Sigmoid colon (tissue), 7 donors: ENCODE data around the gene NUDT1. TPM values are rescaled to one million over a fixed set of nuclear protein-coding genes. Genes with fewer than 3 reads are reported as not detected.

Experiments used
- DNase-seq: peaks from one replicate; pipeline ENCODE4 v3.0.0-alpha.2; 2019
- H3K27ac ChIP-seq, 4 donors: fragments of 200-600 bp; sonication (generic); one replicate each; pipeline ENCODE4 v1.5.1; 2016 to 2019; ENCODE audit warnings: mild to moderate bottlenecking in 1 of 4
- H3K27me3 ChIP-seq, 3 donors: fragments of 200-600 bp; sonication (generic); one replicate each; pipeline ENCODE4 v1.5.1; 2019; ENCODE audit warnings: mild to moderate bottlenecking in 1 of 3
- H3K36me3 ChIP-seq, 4 donors: fragments of 200-600 bp; sonication (generic); one replicate each; pipeline ENCODE4 v1.5.1; 2016 to 2019
- H3K4me1 ChIP-seq, 4 donors: fragments of 200-600 bp; sonication (generic); one replicate each; pipeline ENCODE4 v1.5.1; 2017 to 2019
- H3K4me3 ChIP-seq, 4 donors: fragments of 200-600 bp; sonication (generic); one replicate each; pipeline ENCODE4 v1.5.1; 2017 to 2019; ENCODE audit warnings: mild to moderate bottlenecking in 2 of 4, moderate library complexity in 1 of 4
- H3K9me3 ChIP-seq, 4 donors: fragments of 200-600 bp in 3 of 4; sonication (generic) in 3 of 4; one replicate each; pipeline versions ENCODE4 v1.5.1 to v1.6.1; 2013 to 2019
- CTCF ChIP-seq, 4 experiments: fragments of 450-650 bp in 3 of 4; fragments of 200-600 bp in 1 of 4; IDR thresholded peaks; one replicate each; pipeline ENCODE4 v1.5.1; 2016 to 2019; ENCODE audit warnings: antibody characterized with exemption in 4 of 4, mild to moderate bottlenecking in 3 of 4, moderate library complexity in 2 of 4
- EP300 ChIP-seq, 4 donors: sonication (generic); formaldehyde crosslinking; IDR thresholded peaks; one replicate each; pipeline ENCODE4 v1.6.1; 2017; ENCODE audit warnings: antibody characterized with exemption in 4 of 4
- POLR2A ChIP-seq, 2 donors: fragments of 450-650 bp; IDR thresholded peaks; one replicate each; pipeline ENCODE4 v1.6.1; 2016; ENCODE audit warnings: antibody characterized with exemption in 2 of 2, mild to moderate bottlenecking in 2 of 2, moderate library complexity in 2 of 2
- POLR2AphosphoS5 ChIP-seq, 4 donors: sonication (generic); formaldehyde crosslinking; IDR thresholded peaks; one replicate each; pipeline ENCODE4 v1.6.1; 2017; ENCODE audit warnings: antibody characterized with exemption in 4 of 4
- WGBS, 2 donors: extraction: QIAGEN DNeasy Blood & Tissue Kit; methylation state at CpG; one replicate each; pipeline ENCODE4 v1.1.7; 2013; 5-methylcytosine and 5-hydroxymethylcytosine counted together
- intact Hi-C: fragments of 100-400 bp; cut with DNase I; formaldehyde crosslinking; loops from one replicate; pipeline ENCODE4 v1.15.1; 2023
- polyA plus RNA-seq, 3 donors: library from polyadenylated mRNA; stranded (reverse); fragments of 200-250 nt; gene quantifications; one replicate each; pipeline ENCODE4 v1.2.3, GENCODE V29; 2013
- total RNA-seq, 4 donors: library from RNA; depleted of rRNA; stranded (reverse); fragments of >200 nt; gene quantifications; one replicate each; pipeline ENCODE4 v1.1.0, GENCODE V29; 2016
- donor health status: healthy with polysubstance abuse.
- donor health status: Bipolar disorder and iron deficiency.
- donor health status: healthy.

Gene NUDT1
- total and polyA plus RNA-seq, 7 donors, result 13.3 to 46.9 (median 27.0) TPM

DNA sequence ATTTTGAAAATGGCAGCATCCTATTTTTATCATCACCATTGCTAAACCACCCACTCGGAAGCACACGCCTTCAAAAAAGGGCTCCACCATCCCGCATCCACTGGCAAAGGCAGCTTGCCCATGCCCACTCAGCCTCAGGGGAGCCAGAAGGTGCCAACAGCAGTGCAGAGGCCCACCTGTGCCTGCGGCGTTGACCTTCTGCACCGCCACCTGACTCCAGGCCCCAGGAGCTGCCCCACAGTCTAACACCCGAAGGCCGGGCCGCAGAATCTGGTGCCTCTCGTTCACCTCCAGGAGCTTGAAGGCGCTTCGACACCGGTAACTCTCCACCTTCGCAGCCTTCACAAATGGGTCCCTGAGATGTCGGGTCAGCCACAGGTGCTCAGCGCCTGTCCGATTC, 2.8 kb upstream of the NUDT1 start:
- H3K27me3 ChIP-seq, result no peaks in the 10 kb centered on the region
- no peaks in the 10 kb centered on the region for H3K9me3 ChIP-seq
- peaks cover 0 to 21% (median 20%) of the 10 kb centered on the region in 4 donors for H3K4me1 ChIP-seq
- WGBS, 2 donors, result 97% methylated on average over 17 of the region's 17 CpGs
- DNase-seq, result no peak
- H3K27ac ChIP-seq, result no peak overlapping the region
- H3K36me3 ChIP-seq, result peaks cover 0 to 49% (median 20%) of the 10 kb centered on the region in 4 donors
- intact Hi-C loops, result no loop called here
- no peak for TF ChIP-seq EP300 (IDR thresholded peaks at IDR 0.05)
- no peak for TF ChIP-seq POLR2A (IDR thresholded peaks at IDR 0.05)
- TF ChIP-seq CTCF (IDR thresholded peaks at IDR 0.05), result no peak
- TF ChIP-seq POLR2AphosphoS5 (IDR thresholded peaks at IDR 0.05), result no peak
- no peak overlapping the region for H3K4me3 ChIP-seq

DNA sequence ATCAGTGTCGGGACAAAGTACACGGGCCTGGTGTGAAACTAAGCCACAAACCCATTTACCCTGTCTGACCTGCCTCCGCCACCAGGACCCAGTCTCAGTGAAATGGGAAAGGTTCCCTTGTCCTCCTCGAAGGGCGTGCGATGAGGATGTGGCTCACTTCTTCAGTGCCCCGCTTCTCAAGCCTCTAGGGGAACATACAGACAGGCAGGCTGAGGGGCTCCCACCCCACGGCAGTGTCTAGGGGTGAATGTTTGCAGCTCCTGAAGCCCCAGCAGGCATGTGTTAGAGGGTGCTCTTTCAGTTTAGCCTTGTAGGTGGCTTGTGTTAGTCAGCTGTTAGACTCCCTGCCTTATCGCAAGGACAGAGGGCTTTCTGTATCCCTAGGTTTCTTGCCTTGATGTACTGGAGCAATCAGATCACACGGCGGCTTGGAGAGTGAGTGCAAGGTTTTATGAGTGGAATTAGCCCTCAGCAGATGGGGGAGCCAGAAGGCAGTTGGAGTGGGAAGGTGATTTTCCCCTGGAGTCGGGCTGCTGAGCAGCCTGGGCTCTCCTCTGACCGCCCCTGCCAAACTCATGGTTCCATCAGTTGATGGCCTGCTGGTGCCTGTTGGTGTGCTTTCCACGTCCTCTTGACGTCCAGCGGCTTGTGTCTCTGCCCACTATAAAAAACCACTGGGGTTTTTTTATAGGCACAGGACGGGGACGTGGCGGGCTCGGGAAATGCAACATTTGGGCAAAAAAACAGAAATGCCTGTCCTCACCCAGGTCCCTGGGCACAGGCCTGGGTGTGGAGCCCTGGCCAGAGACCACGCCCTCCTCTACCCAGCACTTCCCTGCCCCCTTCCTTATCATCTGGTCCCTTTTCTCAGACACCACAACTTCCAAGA, 759 bp downstream of the NUDT1 start:
- peak overlapping the region; percentile 58 to 79 (median 76) for H3K27ac ChIP-seq
- no peaks in the 10 kb centered on the region for H3K9me3 ChIP-seq
- H3K36me3 ChIP-seq, result peaks cover 0 to 20% (median 10%) of the 10 kb centered on the region in 4 donors
- H3K27me3 ChIP-seq, result no peaks in the 10 kb centered on the region
- 5 to 22% methylated on average over 21 of the region's 21 CpGs for WGBS, 2 donors
- peak overlapping the region; percentile 92 to 93 (median 92) for H3K4me3 ChIP-seq
- H3K4me1 ChIP-seq, result peaks cover 0 to 21% (median 20%) of the 10 kb centered on the region in 4 donors
- DNase-seq, result no peak
- intact Hi-C loops, result loop anchor here (5.0 kb wide), 1 partner anchor 70 kb away; the partner anchor contains the start of gene SNX8
- TF ChIP-seq CTCF (IDR thresholded peaks at IDR 0.05) (peak in 1 of 4 experiments; percentile 25), POLR2A (IDR thresholded peaks at IDR 0.05) (no peak)

DNA sequence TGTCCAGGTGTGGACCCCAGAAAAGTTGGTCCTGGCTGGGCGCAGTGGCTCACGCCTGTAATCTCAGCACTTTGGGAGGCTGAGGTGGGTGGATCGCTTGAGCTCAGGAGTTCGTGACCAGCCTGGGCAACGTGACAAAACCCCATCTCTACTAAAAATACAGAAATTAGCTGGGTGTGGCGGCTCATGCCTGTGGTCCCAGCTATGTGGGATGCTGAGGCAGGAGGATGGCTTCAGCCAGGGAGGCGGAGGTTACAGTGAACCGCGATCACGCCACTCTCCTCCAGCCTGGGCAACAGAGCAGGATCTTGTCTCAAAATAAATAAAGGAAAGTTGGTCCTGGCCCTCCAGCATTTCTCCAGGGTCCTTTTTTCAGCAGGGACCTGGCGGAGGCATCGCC, 1.4 kb downstream of the NUDT1 start:
- peaks cover 0 to 21% (median 20%) of the 10 kb centered on the region in 4 donors for H3K4me1 ChIP-seq
- H3K36me3 ChIP-seq, result peaks cover 0 to 13% (median 3%) of the 10 kb centered on the region in 4 donors
- no peak for TF ChIP-seq EP300 (IDR thresholded peaks at IDR 0.05)
- no peak for TF ChIP-seq POLR2AphosphoS5 (IDR thresholded peaks at IDR 0.05)
- TF ChIP-seq CTCF (IDR thresholded peaks at IDR 0.05), result no peak
- TF ChIP-seq POLR2A (IDR thresholded peaks at IDR 0.05), result no peak
- H3K27me3 ChIP-seq, result no peaks in the 10 kb centered on the region
- WGBS, 2 donors, result 76 to 88% methylated on average over 12 of the region's 12 CpGs
- H3K27ac ChIP-seq, result no peak overlapping the region
- H3K4me3 ChIP-seq, result no peak overlapping the region
- intact Hi-C loops, result loop anchor here (5.0 kb wide), 1 partner anchor 69 kb away; the partner anchor contains the start of gene SNX8
- H3K9me3 ChIP-seq, result no peaks in the 10 kb centered on the region
- DNase-seq, result no peak

DNA sequence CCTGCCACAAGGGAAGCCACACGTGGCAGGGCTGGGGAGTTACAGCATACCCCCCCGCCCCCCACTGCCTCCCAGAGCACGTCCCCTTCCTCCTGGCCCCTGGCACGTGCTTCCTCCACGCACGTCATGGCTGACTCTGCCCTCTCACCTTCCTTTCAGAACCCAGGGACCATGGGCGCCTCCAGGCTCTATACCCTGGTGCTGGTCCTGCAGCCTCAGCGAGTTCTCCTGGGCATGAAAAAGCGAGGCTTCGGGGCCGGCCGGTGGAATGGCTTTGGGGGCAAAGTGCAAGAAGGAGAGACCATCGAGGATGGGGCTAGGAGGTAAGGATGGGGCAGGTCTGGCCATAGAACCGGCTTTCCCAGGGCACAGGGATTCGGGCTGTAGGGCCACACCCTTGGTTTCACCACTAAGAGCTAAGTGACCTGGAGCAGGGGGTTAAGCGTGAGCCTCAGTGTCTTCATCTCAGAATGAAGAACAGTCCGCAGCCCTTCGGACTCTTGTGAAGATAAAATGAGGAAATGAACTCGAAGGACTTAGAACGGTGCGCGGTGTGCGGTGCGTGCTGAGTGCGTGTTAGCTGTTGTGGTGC, 2.5 kb downstream of the NUDT1 start:
- TF ChIP-seq POLR2A (IDR thresholded peaks at IDR 0.05), result no peak
- Histone ChIP-seq H3K36me3 (peaks cover 0 to 2% (median 0%) of the 10 kb centered on the region in 4 donors), H3K27me3 (no peaks in the 10 kb centered on the region), H3K27ac (no peak overlapping the region), H3K9me3 (no peaks in the 10 kb centered on the region), H3K4me3 (no peak overlapping the region), H3K4me1 (peaks cover 0 to 21% (median 20%) of the 10 kb centered on the region in 4 donors)
- 82% methylated on average over 25 of the region's 25 CpGs for WGBS, 2 donors
- DNase-seq, result no peak
- intact Hi-C loops, result loop anchor here (5.0 kb wide), 1 partner anchor 68 kb away; the partner anchor contains the start of gene SNX8
